Endothelial cell of umbilical vein (primary cell): ENCODE data around the gene GLI3. TPM values are rescaled to one million over a fixed set of nuclear protein-coding genes. Genes with fewer than 3 reads are reported as not detected.

Experiments used
- BruUV-seq: library from RNA; stranded (reverse); fragments of 400-500 nt; replicated peaks from 2 replicates; lab custom pipeline; 2021; lab: Mats Ljungman, UMichigan
- CTCF ChIA-PET: fragments of 300-600, 350-600 bp; sonication (Branson Sonifier 250); formaldehyde crosslinking; loops from one replicate; lab custom pipeline; 2021; ENCODE audit warnings: antibody characterized with exemption, inconsistent platforms; lab: Charles Lee
- POLR2A ChIA-PET: fragments of 300-600, 350-600 bp; sonication (Branson Sonifier 250); formaldehyde crosslinking; loops from one replicate; lab custom pipeline; 2021; ENCODE audit warnings: antibody characterized with exemption, inconsistent platforms; lab: Charles Lee
- DNase-seq: peaks from one replicate; pipeline ENCODE4 v3.0.0-alpha.2; 2011; ENCODE audit warnings: low read depth, low spot score
- FAIRE-seq: peaks from 2 replicates; lab custom pipeline; 2011; peaks lifted over from hg19 to GRCh38; lab: Jason Lieb, UNC
- H2AFZ ChIP-seq: 2 replicates; pipeline ENCODE4 v1.6.0; 2012; ENCODE audit warnings: low read depth, low read length, control low read depth, inconsistent platforms
- H3K27ac ChIP-seq: 2 replicates; pipeline ENCODE4 v1.5.1; 2011; ENCODE audit warnings: low read depth, mild to moderate bottlenecking, control low read depth, low read length, moderate library complexity; ENCODE audit not compliant: insufficient read depth
- H3K27me3 ChIP-seq, 2 experiments: 2 replicates each; pipeline versions ENCODE4 v1.6.0 to v1.6.1; 2011; ENCODE audit warnings: low read length in 2 of 2, mixed read lengths in 1 of 2; ENCODE audit not compliant: control insufficient read depth in 2 of 2, insufficient read depth in 2 of 2
- H3K36me3 ChIP-seq, 2 experiments: 2 replicates in 1 of 2; 3 replicates in 1 of 2; pipeline ENCODE4 v1.5.1; 2011; ENCODE audit warnings: low read length in 2 of 2, mild to moderate bottlenecking in 1 of 2, moderate library complexity in 1 of 2; ENCODE audit not compliant: control insufficient read depth in 2 of 2, insufficient read depth in 2 of 2; ENCODE audit errors: extremely low read depth in 1 of 2
- H3K4me1 ChIP-seq: 3 replicates; pipeline ENCODE4 v1.5.1; 2011; ENCODE audit warnings: mild to moderate bottlenecking, low read length; ENCODE audit not compliant: control insufficient read depth, insufficient read depth; ENCODE audit errors: extremely low read depth
- H3K4me2 ChIP-seq: 2 replicates; pipeline ENCODE4 v1.6.1; 2011; ENCODE audit warnings: low read length, control low read depth, mixed read lengths; ENCODE audit not compliant: insufficient read depth
- H3K4me3 ChIP-seq, 3 experiments: fragments of 200-600 bp in 1 of 3; sonication (generic), shearing (Covaris generic) in 1 of 3; replicated peaks in 1 of 3; 2 replicates each; pipeline ENCODE4 v1.5.1; 2011 to 2016; ENCODE audit warnings: control low read depth in 3 of 3, low read length in 3 of 3, mild to moderate bottlenecking in 2 of 3, inconsistent platforms in 1 of 3, low read depth in 1 of 3, moderate library complexity in 1 of 3; ENCODE audit not compliant: insufficient read depth in 1 of 3
- H3K79me2 ChIP-seq: 2 replicates; pipeline ENCODE4 v1.6.0; 2012; ENCODE audit warnings: low read length, inconsistent platforms; ENCODE audit not compliant: control insufficient read depth, insufficient read depth
- H3K9ac ChIP-seq: replicated peaks from 2 replicates; pipeline ENCODE3; 2011; ENCODE audit warnings: low read length, control low read depth; ENCODE audit not compliant: insufficient read depth; ENCODE audit errors: extremely low read depth
- H3K9me1 ChIP-seq: replicated peaks from 3 replicates; pipeline ENCODE4 v1.6.0; 2011; ENCODE audit warnings: mild to moderate bottlenecking, low read length; ENCODE audit not compliant: control insufficient read depth, insufficient read depth; ENCODE audit errors: extremely low read depth
- H3K9me3 ChIP-seq: replicated peaks from 2 replicates; pipeline ENCODE4 v1.5.1; 2012; ENCODE audit warnings: low read length, inconsistent platforms; ENCODE audit not compliant: control insufficient read depth, insufficient read depth
- H4K20me1 ChIP-seq: replicated peaks from 2 replicates; pipeline ENCODE3; 2011; ENCODE audit warnings: mild to moderate bottlenecking, low read length; ENCODE audit not compliant: control insufficient read depth, insufficient read depth; ENCODE audit errors: extremely low read depth
- CTCF ChIP-seq, 2 donors: IDR thresholded peaks; 1 replicate in 1 of 2; 2 replicates in 1 of 2; pipeline ENCODE4 v1.5.1; 2011; ENCODE audit warnings: low read length in 2 of 2, mild to moderate bottlenecking in 2 of 2, moderate library complexity in 2 of 2, control low read depth in 1 of 2, inconsistent platforms in 1 of 2, low read depth in 1 of 2; ENCODE audit not compliant: insufficient read depth in 1 of 2; ENCODE audit errors: extremely low read depth in 1 of 2
- EZH2 ChIP-seq: IDR thresholded peaks from 2 replicates; pipeline ENCODE4 v1.6.1; 2012; ENCODE audit warnings: borderline replicate concordance, low read depth, mild to moderate bottlenecking, moderate library complexity, low read length, inconsistent platforms; ENCODE audit not compliant: severe bottlenecking
- FOS ChIP-seq: IDR thresholded peaks from 2 replicates; pipeline ENCODE4 v1.6.1; 2011; ENCODE audit warnings: mild to moderate bottlenecking, low read length, moderate library complexity, borderline replicate concordance; ENCODE audit not compliant: insufficient read depth
- GATA2 ChIP-seq: IDR thresholded peaks from 2 replicates; pipeline ENCODE4 v1.7.0; 2011; ENCODE audit warnings: low read depth, mild to moderate bottlenecking, moderate library complexity, mixed read lengths, low read length; ENCODE audit not compliant: insufficient read length, insufficient read depth
- JUN ChIP-seq: IDR thresholded peaks from 2 replicates; pipeline ENCODE4 v1.6.1; 2011; ENCODE audit warnings: borderline replicate concordance, low read depth; ENCODE audit not compliant: insufficient read length, insufficient read depth
- MAX ChIP-seq: IDR thresholded peaks from 2 replicates; pipeline ENCODE4 v1.6.1; 2011; ENCODE audit not compliant: insufficient read depth, insufficient read length
- MYC ChIP-seq: IDR thresholded peaks from one replicate; pipeline ENCODE4 v1.6.1; 2011; ENCODE audit warnings: mild to moderate bottlenecking, low read depth, low read length
- POLR2A ChIP-seq: IDR thresholded peaks from 2 replicates; pipeline ENCODE4 v1.6.1; 2012; ENCODE audit warnings: low read depth, mild to moderate bottlenecking, control low read depth, low read length
- POLR2AphosphoS5 ChIP-seq: IDR thresholded peaks from 2 replicates; pipeline ENCODE4 v1.6.1; 2012; ENCODE audit warnings: low read depth, mild to moderate bottlenecking, control low read depth, low read length, moderate library complexity; ENCODE audit not compliant: insufficient read depth
- dilution Hi-C: fragments of 300-500 bp; cut with MboI; formaldehyde crosslinking; loops from one replicate; pipeline ENCODE4 v1.15.0; 2019; ENCODE audit warnings: low sequenced_read_pairs; ENCODE audit not compliant: extremely low pct_ligation_motif_present
- intact Hi-C: fragments of 100-400 bp; cut with micrococcal nuclease; formaldehyde crosslinking; loops from one replicate; pipeline ENCODE4 v1.10.0; 2022
- polyA plus RNA-seq, 4 experiments: library from polyadenylated mRNA; depleted of rRNA in 3 of 4; stranded (reverse) in 3 of 4; unstranded in 1 of 4; fragments of >200 nt; gene quantifications; 2 replicates each; pipeline versions ENCODE4 v1.2.1 to v1.2.3, GENCODE V29; 2011 to 2012; ENCODE audit warnings: missing spikeins in 1 of 4
- total RNA-seq: library from RNA; stranded (reverse); gene quantifications from 2 replicates; pipeline ENCODE4 v1.2.3, GENCODE V29; 2021

GLI3 gene
- total and polyA plus RNA-seq, 2 donors (not counting 3 experiments of a cell fraction or from before 2014, with no cell fraction given), result 6.0 to 24.9 TPM

GRCh38 chr7:42170724-42171123 lies 66.3 kb downstream of the GLI3 start:
- Histone ChIP-seq H3K4me3 (no peak overlapping the region), H3K27ac (no peak overlapping the region), H3K9me3 (no peaks in the 10 kb centered on the region), H3K4me1 (no peaks in the 10 kb centered on the region), H2AFZ (no peak overlapping the region), H3K9me1 (no peaks in the 10 kb centered on the region), H3K36me3 (no peaks in the 10 kb centered on the region), H3K4me2 (no peak overlapping the region), H3K9ac (no peak overlapping the region), H3K79me2 (no peaks in the 10 kb centered on the region), H3K27me3 (no peaks in the 10 kb centered on the region), H4K20me1 (no peaks in the 10 kb centered on the region)
- no TSS peak for BruUV-seq
- no peak for TF ChIP-seq GATA2
- no peak for TF ChIP-seq EZH2
- no peak for TF ChIP-seq FOS
- TF ChIP-seq MAX, result no peak
- no peak for TF ChIP-seq CTCF (IDR thresholded peaks at IDR 0.05; ENCODE audit: extremely low read depth in 1 of 2, insufficient read depth in 1 of 2, low read depth in 1 of 2, low read length in 2 of 2)
- no peak for TF ChIP-seq MYC
- no peak for TF ChIP-seq POLR2AphosphoS5
- no peak for TF ChIP-seq POLR2A
- TF ChIP-seq JUN, result no peak
- DNase-seq (no peak), FAIRE-seq (no peak)
- intact Hi-C loops (no loop called here), dilution Hi-C loops (no loop called here)
- POLR2A ChIA-PET, result no interaction called here
- CTCF ChIA-PET, result no interaction called here
